NK-92 (cell line): Measurements from ENCODE around the gene NCS1.

Experiments used
- DNase-seq: peaks from one replicate; lab custom pipeline; 2025; ENCODE audit not compliant: unreplicated experiment; lab: John Stamatoyannopoulos, UW

The NCS1 gene

DNA sequence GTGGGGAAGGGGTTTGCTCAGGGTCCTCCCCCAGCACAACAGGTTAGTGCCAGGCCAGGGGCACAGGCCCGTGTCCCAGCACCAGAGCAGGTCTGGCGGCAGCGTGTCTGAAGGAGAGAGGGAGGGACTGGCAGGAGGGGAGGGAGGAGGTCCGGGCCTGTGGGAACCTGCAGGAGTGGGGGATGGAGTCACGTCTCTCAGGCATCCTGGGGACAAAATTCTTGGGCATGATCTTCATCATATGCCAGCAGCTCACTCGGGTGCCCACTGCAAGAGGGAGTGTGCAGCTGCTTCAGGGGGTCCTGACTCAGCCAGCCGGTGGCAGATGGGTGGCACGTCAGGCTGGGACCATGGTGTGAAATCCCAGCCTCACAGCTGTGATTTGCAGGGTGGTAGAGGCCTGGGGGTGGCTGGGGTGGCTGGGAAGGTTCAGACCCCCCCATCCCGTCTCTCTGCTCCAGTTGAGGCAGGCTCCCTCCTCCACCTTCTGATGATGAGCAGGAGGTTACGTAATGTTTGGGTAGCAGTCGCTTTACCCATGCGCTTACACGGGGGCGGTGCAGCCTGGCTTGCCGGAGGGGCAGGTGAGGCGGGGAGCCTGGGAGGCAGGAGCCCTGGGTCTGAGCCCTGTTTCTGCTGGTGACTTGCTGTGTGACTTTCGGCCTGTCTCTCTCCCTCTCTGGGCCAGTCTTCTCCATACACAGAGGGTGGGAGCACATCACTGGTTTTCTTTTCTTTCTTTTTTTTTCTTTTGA, 40.5 kb downstream of the NCS1 start:
- no peak for DNase-seq

GRCh38 chr9:130213911-130214761, 41.9 kb downstream of the NCS1 start:
- no peak for DNase-seq

- no peak for DNase-seq
Observed at GRCh38 chr9:130214776-130215340, 42.7 kb downstream of the NCS1 start.

- DNase-seq = no peak
Observed at GRCh38 chr9:130215341-130216119, 43.3 kb downstream of the NCS1 start.

DNA sequence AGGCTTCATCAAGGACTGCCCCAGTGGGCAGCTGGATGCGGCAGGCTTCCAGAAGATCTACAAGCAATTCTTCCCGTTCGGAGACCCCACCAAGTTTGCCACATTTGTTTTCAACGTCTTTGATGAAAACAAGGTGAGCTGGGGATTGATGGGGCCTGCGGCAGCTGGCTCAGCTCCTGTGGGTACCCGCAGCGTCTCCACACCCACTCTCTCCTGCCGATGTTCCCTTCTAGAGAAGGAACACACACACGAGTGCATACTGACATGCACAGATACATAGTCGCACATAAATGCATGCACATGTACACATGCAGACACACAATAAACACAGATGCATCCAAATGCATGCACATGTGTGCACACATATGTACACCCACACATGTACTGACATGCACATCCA, 45.6 kb downstream of the NCS1 start:
- no peak for DNase-seq

DNA sequence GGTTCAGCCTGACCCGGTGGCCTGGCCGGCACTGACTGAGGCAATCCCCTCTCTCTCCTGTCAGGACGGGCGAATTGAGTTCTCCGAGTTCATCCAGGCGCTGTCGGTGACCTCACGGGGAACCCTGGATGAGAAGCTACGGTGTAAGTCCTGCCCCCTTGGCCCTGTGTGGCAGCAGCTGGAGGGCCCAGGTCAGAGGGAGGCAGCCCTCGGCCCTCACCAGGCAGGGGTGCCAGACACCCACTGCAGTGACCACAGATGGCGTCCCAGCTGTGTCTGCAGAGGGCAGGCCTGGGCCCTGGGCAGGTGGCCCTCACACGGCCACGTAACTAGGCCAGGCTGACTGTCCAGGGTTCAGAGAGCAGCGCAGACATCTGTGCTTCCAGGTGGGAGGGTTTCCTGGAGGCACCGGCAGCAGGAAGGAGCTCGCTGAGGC, 47.5 kb downstream of the NCS1 start:
- no peak for DNase-seq

DNA sequence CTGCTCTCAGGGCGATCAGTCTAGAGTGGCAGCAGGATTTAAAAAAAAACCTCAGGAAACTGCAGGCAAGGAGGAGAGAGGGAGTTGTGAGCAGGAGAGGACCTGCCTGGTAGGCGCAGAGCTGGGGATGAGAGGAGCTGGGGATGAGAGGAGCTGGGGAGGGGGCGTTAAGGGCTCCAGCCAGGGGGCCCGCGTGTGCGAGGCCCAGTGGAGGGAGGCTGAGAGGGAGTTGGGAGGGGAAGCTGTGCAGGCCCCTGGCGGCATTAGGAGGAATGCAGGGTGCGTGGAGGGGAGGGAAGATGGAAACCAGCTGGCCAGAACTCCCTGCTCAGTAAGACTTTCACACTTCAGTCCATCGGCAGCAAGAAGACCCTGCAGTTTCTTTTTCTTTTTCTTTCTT, 48.1 kb downstream of the NCS1 start:
- DNase-seq = no peak

DNA sequence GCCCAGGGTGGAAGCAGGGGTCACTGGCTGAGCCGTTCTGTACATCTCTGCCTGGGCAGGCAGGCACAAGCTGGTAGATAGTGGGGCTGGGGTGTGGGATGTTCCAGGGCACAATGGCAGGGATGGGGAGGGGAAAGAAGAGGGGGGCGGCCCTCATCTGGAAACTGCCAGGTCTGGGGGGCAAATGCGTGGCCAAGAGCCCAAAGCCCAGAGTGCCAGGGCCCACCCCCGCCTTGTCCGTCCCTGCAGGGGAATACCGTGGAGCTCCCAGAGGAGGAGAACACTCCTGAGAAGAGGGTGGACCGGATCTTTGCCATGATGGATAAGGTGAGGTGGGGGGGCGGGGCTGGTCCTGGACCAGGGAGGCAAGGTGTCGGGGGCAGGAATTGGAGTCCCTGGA, 50.6 kb downstream of the NCS1 start:
- no peak for DNase-seq

DNA sequence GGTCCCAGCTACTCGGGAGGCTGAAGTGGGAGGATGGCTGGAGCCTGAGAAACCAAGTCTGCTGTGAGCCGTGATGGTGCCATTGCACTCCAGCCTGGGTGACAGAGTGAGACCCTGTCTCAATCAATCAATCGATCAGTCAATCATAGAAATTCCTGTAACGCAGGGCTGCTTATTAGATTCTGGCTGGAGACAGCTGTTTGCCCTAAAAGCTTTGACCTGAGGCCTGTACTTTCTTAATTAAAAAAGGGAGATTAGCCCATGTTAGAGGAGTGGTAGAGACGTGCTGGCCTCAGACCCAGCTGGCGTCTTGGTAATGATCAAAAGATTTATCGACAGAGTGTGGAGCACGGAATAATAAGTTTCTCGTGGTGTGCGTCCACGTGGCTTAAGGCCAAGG, 52.9 kb downstream of the NCS1 start:
- DNase-seq = no peak

- DNase-seq = no peak
Observed at GRCh38 chr9:130225586-130225985, 53.4 kb downstream of the NCS1 start.

GRCh38 chr9:130226112-130226511, 53.9 kb downstream of the NCS1 start:
- DNase-seq = no peak

- DNase-seq = no peak
Observed at GRCh38 chr9:130227833-130228232, 55.6 kb downstream of the NCS1 start.

GRCh38 chr9:130229759-130230158, 57.6 kb downstream of the NCS1 start:
- no peak for DNase-seq

DNA sequence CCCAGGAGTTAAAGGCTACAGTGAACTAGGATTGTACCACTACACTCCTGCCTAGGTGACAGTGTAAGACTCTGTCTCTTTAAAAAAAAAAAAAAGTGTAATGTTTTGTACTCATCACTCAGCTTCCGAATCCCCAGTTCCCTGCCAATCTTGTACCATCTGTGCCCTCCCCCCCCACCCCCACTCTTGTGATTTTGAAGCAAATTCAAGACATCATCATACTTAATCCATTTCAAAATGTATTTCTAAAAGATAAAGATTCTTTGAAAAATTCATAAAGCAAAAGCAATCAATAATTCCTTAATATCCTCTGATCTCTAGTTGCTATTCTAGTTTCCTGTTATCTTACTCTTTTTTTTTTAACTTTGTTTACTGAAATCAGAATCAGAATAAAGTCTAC, 58.4 kb downstream of the NCS1 start:
- no peak for DNase-seq

- DNase-seq = no peak
Observed at GRCh38 chr9:130232899-130233586, 60.8 kb downstream of the NCS1 start.

DNA sequence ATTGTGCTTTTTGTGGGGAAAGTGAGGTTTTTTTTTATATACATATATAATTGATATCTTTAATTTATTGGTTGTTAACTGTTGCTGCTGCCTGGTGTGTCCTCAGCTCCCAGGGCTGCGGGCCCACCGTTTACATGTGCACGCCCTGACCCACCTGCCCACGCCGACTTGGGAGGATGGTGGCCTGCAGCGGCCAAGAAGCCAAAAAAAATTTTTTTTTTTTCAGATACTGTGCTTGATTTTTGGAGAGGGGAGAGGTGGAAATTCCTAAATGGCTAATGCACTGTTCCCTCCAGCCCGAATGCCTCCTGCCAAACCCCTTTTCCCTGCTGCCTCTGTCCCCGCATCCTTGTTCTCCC, 61.4 kb downstream of the NCS1 start:
- DNase-seq = no peak

- DNase-seq = no peak
Observed at GRCh38 chr9:130234340-130235260, 62.4 kb downstream of the NCS1 start.

GRCh38 chr9:130235558-130236435, 63.6 kb downstream of the NCS1 start:
- no peak for DNase-seq
